Epithelial cell of esophagus (primary cell): Measurements from ENCODE around the gene FRYL.
A peak's percentile ranks its signal among the peaks of the same experiment; 100 is the strongest.

Experiments
- DNase-seq: peaks from one replicate; pipeline ENCODE4 v3.0.0; 2010; ENCODE audit warnings: low read depth
- H3K4me3 ChIP-seq: 2 replicates; pipeline ENCODE4 v1.5.1; 2011; ENCODE audit warnings: mild to moderate bottlenecking, low read length, control low read depth
- CTCF ChIP-seq: IDR thresholded peaks from 2 replicates; pipeline ENCODE4 v1.5.1; 2011; ENCODE audit warnings: low read depth, mild to moderate bottlenecking, low read length, control low read depth, inconsistent platforms; ENCODE audit not compliant: insufficient read depth; ENCODE audit errors: missing control alignments

Gene FRYL

DNA sequence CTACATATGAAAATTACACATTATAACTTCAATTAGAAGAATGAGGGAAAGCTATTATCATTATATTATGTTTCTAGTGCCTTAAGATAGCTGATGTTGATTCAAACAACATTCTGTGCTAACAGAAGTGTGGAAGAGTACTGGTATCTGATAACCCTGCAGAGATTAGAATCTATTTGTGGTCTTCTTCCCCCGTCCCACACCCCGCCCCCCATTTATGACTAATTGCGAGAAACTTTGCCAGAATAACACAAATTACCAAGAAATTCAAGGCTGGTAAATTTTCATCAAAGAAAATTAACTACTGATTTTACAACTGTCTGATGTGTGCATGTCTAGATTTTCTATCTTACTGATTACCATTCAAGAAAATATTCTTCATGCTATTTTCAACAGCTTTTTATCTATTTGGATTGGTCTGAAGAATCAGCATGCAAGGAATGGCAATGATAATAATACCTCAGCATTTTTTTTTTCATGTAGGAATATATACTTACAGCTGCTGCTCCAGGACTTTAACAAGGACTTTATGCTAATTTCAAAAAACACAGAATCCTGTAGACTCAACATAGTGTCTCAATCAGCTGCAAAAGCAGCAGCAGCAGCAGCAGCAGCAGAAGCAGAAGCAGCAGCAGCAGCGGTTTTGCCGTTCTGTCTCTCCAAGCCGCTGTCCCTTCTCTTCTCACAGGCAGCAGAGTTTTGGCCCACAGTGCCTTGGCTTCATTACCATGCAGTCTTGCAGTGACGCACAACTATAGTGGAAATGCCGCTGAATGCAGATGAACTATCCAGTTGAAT, 126.7 kb downstream of the FRYL start:
- no peak overlapping the region for H3K4me3 ChIP-seq
- no peak for TF ChIP-seq CTCF
- DNase-seq = no peak

DNA sequence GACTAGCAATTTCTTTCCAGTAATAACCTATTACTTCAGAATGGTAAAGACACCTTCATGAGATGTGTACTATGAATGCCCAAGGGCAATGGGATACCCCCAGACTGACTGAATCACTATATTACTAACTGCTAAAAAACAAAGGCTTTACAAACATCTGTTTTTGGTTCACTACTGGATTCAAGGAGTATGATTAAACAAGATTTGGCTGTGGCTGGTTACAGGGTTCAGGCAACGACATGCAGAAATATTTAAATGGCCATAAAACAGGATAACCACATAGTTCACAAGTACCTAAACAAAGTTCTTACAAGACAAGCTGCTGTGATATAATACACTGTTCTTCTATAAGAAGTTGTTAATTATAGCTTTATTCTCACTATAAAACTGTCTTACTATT, 128.2 kb downstream of the FRYL start:
- H3K4me3 ChIP-seq = no peak overlapping the region
- peak; percentile 82 for DNase-seq
- no peak for TF ChIP-seq CTCF

- TF ChIP-seq CTCF = no peak
- H3K4me3 ChIP-seq = no peak overlapping the region
- DNase-seq = no peak
Observed at GRCh38 chr4:48649505-48649904, 130.6 kb downstream of the FRYL start.

DNA sequence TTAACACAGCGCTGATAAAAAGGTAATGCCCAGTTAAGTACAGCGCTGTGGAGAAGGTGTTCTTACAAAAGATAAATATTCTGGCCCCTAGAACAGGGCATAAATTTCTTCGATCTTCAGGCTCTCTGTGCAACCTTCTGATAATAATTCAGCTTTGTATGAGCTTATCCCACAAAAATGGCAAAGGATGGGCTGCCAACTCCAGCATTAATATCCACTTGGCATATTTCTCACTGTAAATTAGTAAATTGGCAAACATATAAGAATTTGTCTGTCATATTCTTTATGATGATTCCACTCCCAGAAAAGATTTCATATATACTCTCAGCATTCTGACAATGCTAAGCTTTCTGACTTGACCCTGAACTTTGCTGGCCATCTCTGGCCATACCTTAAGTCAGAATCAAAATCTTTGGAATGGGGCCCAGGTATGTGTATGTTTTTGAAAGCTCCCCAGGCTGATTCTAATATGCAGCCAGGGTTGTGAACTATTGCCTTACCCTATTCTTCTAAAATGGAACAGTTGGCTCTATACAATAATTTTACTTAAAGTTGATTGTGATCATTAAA, 134.8 kb downstream of the FRYL start:
- no peak for TF ChIP-seq CTCF
- DNase-seq = no peak
- H3K4me3 ChIP-seq = no peak overlapping the region

DNA sequence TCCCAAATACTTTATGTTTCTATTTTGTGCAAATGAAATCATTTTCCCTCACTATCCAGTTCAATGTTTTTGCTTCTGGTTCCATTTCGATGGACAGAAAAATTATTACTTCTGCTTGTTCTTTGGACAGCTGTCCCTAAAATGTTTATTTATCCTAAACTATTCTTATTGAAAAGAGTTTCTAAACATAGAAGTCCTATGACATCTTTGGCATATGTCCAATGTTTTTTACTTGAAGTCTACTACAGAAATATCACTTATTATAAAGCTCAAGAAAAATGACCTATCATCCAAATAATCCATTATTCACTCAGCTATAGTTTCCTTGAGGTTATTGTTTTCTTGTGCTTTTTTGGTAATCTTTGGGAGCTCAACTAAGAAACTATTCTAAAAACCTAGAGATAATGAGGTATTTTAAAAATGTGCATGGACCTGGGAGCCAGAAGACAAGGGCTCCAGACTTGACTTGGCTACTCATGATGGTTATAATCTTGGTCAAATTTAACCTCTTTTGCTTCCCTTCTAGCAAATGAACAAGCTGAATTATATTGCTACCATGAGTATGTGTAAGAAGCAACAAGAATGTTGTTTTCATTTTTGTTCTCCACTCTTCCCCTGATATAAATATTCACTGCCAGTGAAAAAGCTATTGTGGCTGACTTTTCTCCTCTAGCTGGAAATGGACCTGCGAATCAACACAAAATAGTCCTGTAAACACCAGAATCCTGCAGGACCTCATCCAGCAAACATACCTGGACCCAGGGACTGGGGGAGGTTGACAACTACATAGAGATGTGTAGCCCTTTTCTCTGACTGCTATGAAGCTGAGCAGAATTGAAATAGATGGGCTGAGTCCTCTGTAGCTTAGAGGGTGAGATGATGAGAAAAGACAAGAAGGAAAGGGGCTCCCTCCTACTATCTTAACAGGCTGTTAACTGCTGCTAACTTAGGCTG, 137.4 kb downstream of the FRYL start:
- no peak for TF ChIP-seq CTCF
- DNase-seq = no peak
- H3K4me3 ChIP-seq = no peak overlapping the region

- no peak overlapping the region for H3K4me3 ChIP-seq
- TF ChIP-seq CTCF = no peak
Observed at GRCh38 chr4:48641401-48641800, 138.7 kb downstream of the FRYL start.

More at GRCh38 chr4:48641401-48641800, 138.7 kb downstream of the FRYL start:
- DNase-seq = no peak
